AG09319 (cell line): ENCODE data around the gene CD79A.

Experiments
- DNase-seq: peaks from one replicate; pipeline ENCODE4 v3.0.0-alpha.2; 2010; ENCODE audit warnings: low read depth; ENCODE audit errors: extremely low read depth
- CTCF ChIP-seq: IDR thresholded peaks from 2 replicates; pipeline ENCODE4 v1.5.1; 2011; ENCODE audit warnings: low read depth, mild to moderate bottlenecking, inconsistent platforms, low read length, moderate library complexity

CD79A gene

GRCh38 chr19:41896581-41896942 lies 19.5 kb downstream of the CD79A start:
- DNase-seq: no peak
- TF ChIP-seq CTCF: no peak

GRCh38 chr19:41897181-41897580 lies 20.1 kb downstream of the CD79A start:
- DNase-seq: no peak
- TF ChIP-seq CTCF: no peak

- TF ChIP-seq CTCF: no peak
- DNase-seq: no peak
Observed at GRCh38 chr19:41897820-41898219, 20.7 kb downstream of the CD79A start.

GRCh38 chr19:41898235-41898634 lies 21.2 kb downstream of the CD79A start:
- no peak for DNase-seq
- TF ChIP-seq CTCF: no peak

- no peak for TF ChIP-seq CTCF
- DNase-seq: no peak
Observed at GRCh38 chr19:41901707-41902360, 24.8 kb downstream of the CD79A start.

GRCh38 chr19:41902594-41902993 lies 25.5 kb downstream of the CD79A start:
- no peak for TF ChIP-seq CTCF
- DNase-seq: no peak

GRCh38 chr19:41903193-41903953 lies 26.3 kb downstream of the CD79A start:
- TF ChIP-seq CTCF: no peak
- DNase-seq: no peak
